COLO668 (cell line): ENCODE data around the gene NLGN1.

Experiments used
- DNase-seq: peaks from one replicate; lab custom pipeline; 2025; ENCODE audit not compliant: unreplicated experiment; lab: John Stamatoyannopoulos, UW

NLGN1 gene

GRCh38 chr3:174318181-174318580 is 920.6 kb downstream of the NLGN1 start:
- no peak for DNase-seq

GRCh38 chr3:174321548-174321947 is 924.0 kb downstream of the NLGN1 start:
- no peak for DNase-seq

- no peak for DNase-seq
Measured at GRCh38 chr3:174322789-174323188, 925.2 kb downstream of the NLGN1 start.

- no peak for DNase-seq
Measured at GRCh38 chr3:174325171-174325570, 927.6 kb downstream of the NLGN1 start.

- DNase-seq, result no peak
Measured at GRCh38 chr3:174325834-174326700, 928.5 kb downstream of the NLGN1 start.

GRCh38 chr3:174329321-174329720 is 931.8 kb downstream of the NLGN1 start:
- DNase-seq, result no peak

- no peak for DNase-seq
Measured at GRCh38 chr3:174330303-174330702, 932.8 kb downstream of the NLGN1 start.

- DNase-seq, result no peak
Measured at GRCh38 chr3:174331095-174331800, 933.7 kb downstream of the NLGN1 start.

GRCh38 chr3:174332391-174332790 is 934.8 kb downstream of the NLGN1 start:
- no peak for DNase-seq

GRCh38 chr3:174333640-174334039 is 936.1 kb downstream of the NLGN1 start:
- DNase-seq, result no peak

GRCh38 chr3:174334111-174334510 is 936.6 kb downstream of the NLGN1 start:
- DNase-seq, result no peak

GRCh38 chr3:174335324-174335723 is 937.8 kb downstream of the NLGN1 start:
- DNase-seq, result no peak

- no peak for DNase-seq
Measured at GRCh38 chr3:174335910-174336309, 938.4 kb downstream of the NLGN1 start.
